Activated CD8-positive, alpha-beta memory T cell treated with anti-CD3 and anti-CD28 coated beads, Interleukin-2, amount 50 U/mL, for 4 hours (primary cell): ENCODE data around the gene PHC2.

Experiments
- DNase-seq: peaks from one replicate; pipeline ENCODE4 v3.0.0-alpha.2; 2020

Gene PHC2

GRCh38 chr1:33445108-33445507 is 14.2 kb upstream of the PHC2 start:
- no peak for DNase-seq

GRCh38 chr1:33443705-33444180 is 12.8 kb upstream of the PHC2 start:
- no peak for DNase-seq

- no peak for DNase-seq
Observed at GRCh38 chr1:33443080-33443704, 12.3 kb upstream of the PHC2 start.

- no peak for DNase-seq
Observed at GRCh38 chr1:33442141-33442540, 11.2 kb upstream of the PHC2 start.

GRCh38 chr1:33441088-33441745 is 10.3 kb upstream of the PHC2 start:
- DNase-seq = no peak

GRCh38 chr1:33439662-33440061 is 8.8 kb upstream of the PHC2 start:
- DNase-seq = no peak

- no peak for DNase-seq
Observed at GRCh38 chr1:33438364-33439160, 7.7 kb upstream of the PHC2 start.

GRCh38 chr1:33436557-33437285 is 5.8 kb upstream of the PHC2 start:
- DNase-seq = no peak

- no peak for DNase-seq
Observed at GRCh38 chr1:33435096-33435820, 4.4 kb upstream of the PHC2 start.

GRCh38 chr1:33434363-33434750 is 3.5 kb upstream of the PHC2 start:
- no peak for DNase-seq

- no peak for DNase-seq
Observed at GRCh38 chr1:33433509-33434362, 2.8 kb upstream of the PHC2 start.

- no peak for DNase-seq
Observed at GRCh38 chr1:33429856-33430691, 821 bp downstream of the PHC2 start.

- no peak for DNase-seq
Observed at GRCh38 chr1:33429332-33429731, 1.6 kb downstream of the PHC2 start.

GRCh38 chr1:33428661-33429060 is 2.2 kb downstream of the PHC2 start:
- no peak for DNase-seq

- no peak for DNase-seq
Observed at GRCh38 chr1:33426916-33427315, 4.0 kb downstream of the PHC2 start.

GRCh38 chr1:33425900-33426299 is 5.0 kb downstream of the PHC2 start:
- DNase-seq = no peak

- DNase-seq = no peak
Observed at GRCh38 chr1:33424610-33425009, 6.3 kb downstream of the PHC2 start.

- no peak for DNase-seq
Observed at GRCh38 chr1:33424205-33424604, 6.7 kb downstream of the PHC2 start.

GRCh38 chr1:33420870-33421775 is 9.8 kb downstream of the PHC2 start:
- DNase-seq = no peak

- DNase-seq = no peak
Observed at GRCh38 chr1:33418811-33419210, 12.1 kb downstream of the PHC2 start.
